ENCODE data around the gene TENM4.

Gene TENM4

GRCh38 chr11:79366218-79366617 lies 74.6 kb downstream of the TENM4 start:
- DNase-seq (ENCODE audit: extremely low read depth, low read depth), result no peak
- TF ChIP-seq, protein P1, sequence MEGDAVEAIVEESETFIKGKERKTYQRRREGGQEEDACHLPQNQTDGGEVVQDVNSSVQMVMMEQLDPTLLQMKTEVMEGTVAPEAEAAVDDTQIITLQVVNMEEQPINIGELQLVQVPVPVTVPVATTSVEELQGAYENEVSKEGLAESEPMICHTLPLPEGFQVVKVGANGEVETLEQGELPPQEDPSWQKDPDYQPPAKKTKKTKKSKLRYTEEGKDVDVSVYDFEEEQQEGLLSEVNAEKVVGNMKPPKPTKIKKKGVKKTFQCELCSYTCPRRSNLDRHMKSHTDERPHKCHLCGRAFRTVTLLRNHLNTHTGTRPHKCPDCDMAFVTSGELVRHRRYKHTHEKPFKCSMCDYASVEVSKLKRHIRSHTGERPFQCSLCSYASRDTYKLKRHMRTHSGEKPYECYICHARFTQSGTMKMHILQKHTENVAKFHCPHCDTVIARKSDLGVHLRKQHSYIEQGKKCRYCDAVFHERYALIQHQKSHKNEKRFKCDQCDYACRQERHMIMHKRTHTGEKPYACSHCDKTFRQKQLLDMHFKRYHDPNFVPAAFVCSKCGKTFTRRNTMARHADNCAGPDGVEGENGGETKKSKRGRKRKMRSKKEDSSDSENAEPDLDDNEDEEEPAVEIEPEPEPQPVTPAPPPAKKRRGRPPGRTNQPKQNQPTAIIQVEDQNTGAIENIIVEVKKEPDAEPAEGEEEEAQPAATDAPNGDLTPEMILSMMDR (IDR thresholded peaks at IDR 0.05; ENCODE audit: low read depth, low read length), result no peak

DNA sequence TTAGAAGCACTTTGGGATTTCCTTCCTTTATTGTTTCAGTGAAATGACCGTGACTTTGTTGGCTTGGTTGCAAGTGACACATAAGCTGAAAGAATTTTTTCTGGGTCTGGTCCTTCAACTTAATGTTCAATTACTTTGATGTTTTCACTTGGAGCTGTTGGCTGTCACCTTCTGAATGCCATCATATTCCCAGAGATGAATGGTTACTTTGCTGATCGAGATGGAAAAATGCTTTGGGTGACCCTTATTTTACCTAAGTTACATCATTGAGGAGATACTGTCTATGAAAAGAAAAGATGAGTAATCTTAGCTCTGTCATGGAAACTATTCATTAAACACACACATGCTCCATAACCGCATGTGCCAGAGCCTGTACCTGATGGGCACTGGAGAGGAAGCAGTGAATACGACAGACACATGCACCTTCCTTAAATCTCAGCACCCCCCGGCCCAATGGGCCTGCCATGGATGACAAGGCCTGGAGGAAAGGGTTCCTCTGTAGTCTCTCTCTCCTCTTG lies 76.9 kb downstream of the TENM4 start:
- TF ChIP-seq, protein P1 (IDR thresholded peaks at IDR 0.05; ENCODE audit: low read depth, low read length), result no peak
- no peak for DNase-seq (ENCODE audit: extremely low read depth, low read depth)

- TF ChIP-seq, protein P1 (IDR thresholded peaks at IDR 0.05; ENCODE audit: low read depth, low read length), result no peak
- DNase-seq (ENCODE audit: extremely low read depth, low read depth), result no peak
Measured at GRCh38 chr11:79363256-79363655, 77.6 kb downstream of the TENM4 start.

DNA sequence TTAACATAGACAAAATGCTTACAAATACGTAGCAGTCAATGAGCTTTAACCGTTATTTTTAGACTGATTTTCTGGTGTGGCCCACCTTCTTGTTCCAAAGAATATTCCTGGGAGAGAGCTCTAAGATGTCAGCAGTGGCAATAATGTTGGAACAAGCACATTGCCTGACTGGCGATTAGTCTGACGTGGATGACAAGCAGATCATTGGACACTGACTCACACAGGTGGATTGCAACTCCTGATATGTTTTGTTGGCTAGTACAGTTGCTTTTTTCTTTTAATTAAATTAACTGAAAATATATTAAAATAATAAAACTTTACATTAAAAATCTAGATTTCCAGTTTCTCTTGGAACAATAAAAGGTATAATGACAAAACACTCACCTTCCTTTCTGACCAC lies 78.0 kb downstream of the TENM4 start:
- DNase-seq (ENCODE audit: extremely low read depth, low read depth), result no peak
- TF ChIP-seq, protein P1 (IDR thresholded peaks at IDR 0.05; ENCODE audit: low read depth, low read length), result no peak

DNA sequence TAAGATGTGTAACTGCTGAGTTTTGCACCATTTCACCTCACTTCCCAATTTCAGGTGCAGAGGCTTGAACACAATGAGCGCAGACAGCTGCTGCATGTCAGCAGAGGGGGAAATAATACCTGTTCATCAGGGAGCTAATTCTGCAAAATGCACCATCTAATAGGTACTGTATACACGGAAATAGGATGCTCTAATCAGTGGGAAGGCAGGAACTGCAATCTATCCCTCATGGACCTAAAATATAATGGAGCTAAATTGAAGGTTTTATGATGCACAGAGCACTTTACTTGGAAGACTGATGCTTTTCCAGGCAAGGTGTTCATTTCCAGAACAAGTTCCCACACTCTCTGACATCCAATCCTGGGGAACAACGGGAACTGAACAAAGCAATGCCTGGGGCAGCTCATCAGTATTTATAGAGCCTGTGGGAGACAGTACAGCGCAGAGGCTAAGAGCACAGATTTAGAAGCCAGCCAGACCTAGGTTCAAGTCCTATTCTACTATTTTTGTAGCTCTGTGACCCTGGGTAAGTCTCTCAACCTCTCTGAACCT lies 78.5 kb downstream of the TENM4 start:
- no peak for DNase-seq (ENCODE audit: extremely low read depth, low read depth)
- TF ChIP-seq, protein P1 (IDR thresholded peaks at IDR 0.05; ENCODE audit: low read depth, low read length), result no peak

DNA sequence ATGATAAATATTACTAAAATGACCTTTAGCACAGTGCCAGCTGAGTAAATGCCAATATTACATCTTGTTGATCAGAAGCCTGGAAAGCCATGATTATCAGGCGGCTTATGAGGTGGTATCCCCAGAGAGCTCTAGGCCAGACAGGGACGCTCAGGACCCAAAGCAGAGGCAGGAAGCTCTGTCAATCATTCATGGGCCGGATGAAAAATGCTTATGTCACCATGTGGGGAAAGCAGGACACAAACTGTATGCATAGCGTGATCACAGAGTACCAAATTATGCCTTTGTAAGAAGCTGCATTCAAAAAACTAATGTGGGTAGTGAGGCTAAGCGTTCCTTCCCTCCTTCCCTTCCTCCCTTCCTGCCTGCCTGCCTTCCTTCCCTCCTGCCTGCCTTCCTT lies 82.6 kb downstream of the TENM4 start:
- no peak for DNase-seq (ENCODE audit: extremely low read depth, low read depth)
- TF ChIP-seq, protein P1 (IDR thresholded peaks at IDR 0.05; ENCODE audit: low read depth, low read length), result no peak

GRCh38 chr11:79353706-79354105 lies 87.1 kb downstream of the TENM4 start:
- TF ChIP-seq, protein P1 (IDR thresholded peaks at IDR 0.05; ENCODE audit: low read depth, low read length), result no peak
- DNase-seq (ENCODE audit: extremely low read depth, low read depth), result no peak

All from AG09319 (cell line).